Vein endothelial cell (primary cell): ENCODE measurements around the gene SCN5A. TPM values are rescaled to one million over a fixed set of nuclear protein-coding genes. Genes with fewer than 3 reads are reported as not detected.

ENCODE experiments used
- small RNA-seq: library from RNA; depleted of rRNA; stranded (forward); fragments of <200 nt; gene quantifications from one replicate; pipeline ENCODE3, GENCODE V24; 2012
- total RNA-seq: library from RNA; depleted of rRNA; stranded (reverse); fragments of >200 nt; gene quantifications from 2 replicates; pipeline ENCODE4 v1.2.3, GENCODE V29; 2012

SCN5A gene
- total RNA-seq, result 4.6 and 7.5 TPM in 2 replicates

DNA sequence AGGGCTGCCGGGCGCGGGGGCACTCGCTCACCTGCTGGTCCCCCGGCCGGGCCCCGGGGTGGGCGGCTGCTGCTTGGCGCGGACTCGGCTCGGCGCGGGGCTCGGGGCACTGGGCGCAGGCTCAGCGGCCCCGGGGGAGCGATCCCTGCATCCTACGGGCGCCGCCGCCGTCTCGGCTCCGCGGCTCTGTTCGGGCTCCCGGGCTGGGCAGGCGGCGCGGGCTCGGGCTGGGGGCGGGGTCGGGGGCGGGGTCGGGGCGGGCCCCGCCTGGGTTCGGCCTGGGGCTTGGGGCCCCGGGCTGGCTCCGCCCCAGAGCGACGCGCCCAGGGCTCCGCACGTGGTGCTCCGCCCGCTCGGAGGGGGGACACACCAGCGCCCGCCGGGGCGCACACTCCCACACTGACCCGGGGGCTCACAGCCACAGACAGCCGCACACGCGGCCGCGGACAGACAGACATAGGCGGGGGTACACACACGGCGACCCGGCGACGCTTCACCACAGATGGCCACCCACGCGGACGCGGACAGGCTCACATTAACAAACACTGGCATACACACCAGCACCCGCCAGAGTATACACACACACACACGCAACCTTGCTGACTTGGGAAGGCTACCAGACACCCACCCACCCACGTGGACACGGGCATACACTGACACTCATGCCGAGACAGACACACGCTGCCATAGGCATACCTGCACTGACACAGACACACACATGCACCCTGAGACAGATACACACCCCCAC is at the start of gene SCN5A:
Gene SCN5A, minus strand, starts transcription at position 188 of the 748 bp plus-strand sequence. CDS start 16,380 bp downstream, outside the sequence.

Small RNA genes lying within 50 kb of the gene (small RNA-seq; reads per million reads assigned to genes)
- not detected for gene RF00019

Other genes with a start within 250 kb of the SCN5A start
- 3.6 and 4.0 TPM in 2 replicates for gene ACVR2B, start 195.8 kb downstream of the SCN5A start, total RNA-seq
- 9.8 and 13.6 TPM in 2 replicates for gene EXOG, start 153.3 kb downstream of the SCN5A start, total RNA-seq
- not detected in 2 replicates for gene SCN10A, start 166.5 kb upstream of the SCN5A start, total RNA-seq